Memory B cell (primary cell): Measurements from ENCODE around the gene PSMB9.

Experiments
- ATAC-seq: fragments of 150-1000 bp; cut with Tn5 transposase; 2 replicates; pipeline ENCODE4 v1.10.0; 2021; ENCODE audit warnings: low read depth, mild to moderate bottlenecking, moderate library complexity
- DNase-seq, 2 donors: peaks; one replicate each; pipeline ENCODE4 v3.0.0; 2022; ENCODE audit warnings: low spot score in 2 of 2
- H3K27ac Mint-ChIP-seq: one replicate; pipeline ENCODE4 v1.8.0; 2022; ENCODE audit warnings: mild to moderate bottlenecking, moderate library complexity, mixed read lengths
- H3K27me3 Mint-ChIP-seq: one replicate; pipeline ENCODE4 v1.8.0; 2022; ENCODE audit warnings: mixed read lengths
- H3K36me3 Mint-ChIP-seq: one replicate; pipeline ENCODE4 v1.8.0; 2022; ENCODE audit warnings: mild to moderate bottlenecking, mixed read lengths
- H3K4me1 Mint-ChIP-seq: one replicate; pipeline ENCODE4 v1.8.0; 2022; ENCODE audit warnings: mixed read lengths
- H3K4me3 Mint-ChIP-seq: one replicate; pipeline ENCODE4 v1.8.0; 2022; ENCODE audit warnings: mild to moderate bottlenecking, moderate library complexity, mixed read lengths
- H3K9me3 Mint-ChIP-seq: one replicate; pipeline ENCODE4 v1.8.0; 2022; ENCODE audit warnings: mixed read lengths

The PSMB9 gene

DNA sequence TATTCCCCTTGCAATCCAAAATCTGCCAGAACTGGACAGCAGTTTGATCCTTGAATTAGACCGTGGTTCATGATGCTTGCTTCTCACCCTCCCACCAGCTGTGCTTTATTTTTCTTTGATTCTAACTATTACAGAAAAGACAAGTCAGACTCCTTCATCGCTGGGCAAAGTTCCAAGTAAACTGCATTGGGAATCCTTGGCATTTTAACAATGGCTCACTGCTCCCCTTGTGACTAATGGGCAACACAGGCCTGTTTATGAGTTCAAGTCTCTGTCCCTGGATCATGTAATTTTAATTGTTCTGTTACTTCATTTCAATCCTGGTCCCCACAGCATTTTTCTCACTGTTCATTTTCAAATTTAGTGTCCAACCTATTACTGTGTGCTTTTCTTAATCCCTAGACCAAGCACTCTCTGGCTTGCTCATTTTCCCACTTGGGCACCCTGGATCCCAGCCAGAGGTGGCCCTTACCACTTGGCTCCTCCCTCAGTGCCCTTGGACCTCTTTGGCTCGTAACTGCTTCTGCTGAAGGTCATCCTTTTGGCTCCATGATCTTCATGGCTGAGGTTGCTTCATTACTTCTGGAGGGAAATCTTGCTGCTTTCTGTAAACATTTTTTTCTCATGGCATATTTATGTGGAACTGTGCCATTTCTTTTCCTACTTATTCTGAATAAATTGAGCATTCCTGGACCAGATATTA, 32.8 kb downstream of the PSMB9 start:
- Mint-ChIP-seq H3K9me3 (no peaks in the 10 kb centered on the region), H3K27ac (peak overlapping the region; percentile 75), H3K4me1 (peaks cover 12% of the 10 kb centered on the region), H3K4me3 (no peak overlapping the region), H3K36me3 (no peaks in the 10 kb centered on the region), H3K27me3 (no peaks in the 10 kb centered on the region)
- DNase-seq: no peak
- no peak for ATAC-seq

GRCh38 chr6:32887616-32888015, 33.6 kb downstream of the PSMB9 start:
- Mint-ChIP-seq H3K27ac (no peak overlapping the region), H3K27me3 (no peaks in the 10 kb centered on the region), H3K36me3 (no peaks in the 10 kb centered on the region), H3K9me3 (no peaks in the 10 kb centered on the region), H3K4me1 (peaks cover 14% of the 10 kb centered on the region), H3K4me3 (no peak overlapping the region)
- DNase-seq: no peak
- no peak for ATAC-seq

- no peak overlapping the region for H3K4me3 Mint-ChIP-seq
- H3K27me3 Mint-ChIP-seq: no peaks in the 10 kb centered on the region
- H3K27ac Mint-ChIP-seq: no peak overlapping the region
- DNase-seq (no peak), ATAC-seq (no peak)
- H3K4me1 Mint-ChIP-seq: peaks cover 18% of the 10 kb centered on the region
- no peaks in the 10 kb centered on the region for H3K36me3 Mint-ChIP-seq
- no peaks in the 10 kb centered on the region for H3K9me3 Mint-ChIP-seq
These were observed 34.6 kb downstream of the PSMB9 start for GRCh38 chr6:32888576-32888975.

GRCh38 chr6:32889533-32889932, 35.5 kb downstream of the PSMB9 start:
- DNase-seq (no peak), ATAC-seq (no peak)
- no peaks in the 10 kb centered on the region for H3K36me3 Mint-ChIP-seq
- no peaks in the 10 kb centered on the region for H3K27me3 Mint-ChIP-seq
- H3K9me3 Mint-ChIP-seq: no peaks in the 10 kb centered on the region
- H3K4me1 Mint-ChIP-seq: peaks cover 23% of the 10 kb centered on the region
- H3K27ac Mint-ChIP-seq: no peak overlapping the region
- no peak overlapping the region for H3K4me3 Mint-ChIP-seq

- ATAC-seq (no peak), DNase-seq (no peak)
- H3K27me3 Mint-ChIP-seq: no peaks in the 10 kb centered on the region
- H3K9me3 Mint-ChIP-seq: no peaks in the 10 kb centered on the region
- H3K36me3 Mint-ChIP-seq: no peaks in the 10 kb centered on the region
- no peak overlapping the region for H3K4me3 Mint-ChIP-seq
- peak overlapping the region; percentile 18 for H3K27ac Mint-ChIP-seq
- H3K4me1 Mint-ChIP-seq: peaks cover 30% of the 10 kb centered on the region
These were observed 36.8 kb downstream of the PSMB9 start for GRCh38 chr6:32890831-32891230.

DNA sequence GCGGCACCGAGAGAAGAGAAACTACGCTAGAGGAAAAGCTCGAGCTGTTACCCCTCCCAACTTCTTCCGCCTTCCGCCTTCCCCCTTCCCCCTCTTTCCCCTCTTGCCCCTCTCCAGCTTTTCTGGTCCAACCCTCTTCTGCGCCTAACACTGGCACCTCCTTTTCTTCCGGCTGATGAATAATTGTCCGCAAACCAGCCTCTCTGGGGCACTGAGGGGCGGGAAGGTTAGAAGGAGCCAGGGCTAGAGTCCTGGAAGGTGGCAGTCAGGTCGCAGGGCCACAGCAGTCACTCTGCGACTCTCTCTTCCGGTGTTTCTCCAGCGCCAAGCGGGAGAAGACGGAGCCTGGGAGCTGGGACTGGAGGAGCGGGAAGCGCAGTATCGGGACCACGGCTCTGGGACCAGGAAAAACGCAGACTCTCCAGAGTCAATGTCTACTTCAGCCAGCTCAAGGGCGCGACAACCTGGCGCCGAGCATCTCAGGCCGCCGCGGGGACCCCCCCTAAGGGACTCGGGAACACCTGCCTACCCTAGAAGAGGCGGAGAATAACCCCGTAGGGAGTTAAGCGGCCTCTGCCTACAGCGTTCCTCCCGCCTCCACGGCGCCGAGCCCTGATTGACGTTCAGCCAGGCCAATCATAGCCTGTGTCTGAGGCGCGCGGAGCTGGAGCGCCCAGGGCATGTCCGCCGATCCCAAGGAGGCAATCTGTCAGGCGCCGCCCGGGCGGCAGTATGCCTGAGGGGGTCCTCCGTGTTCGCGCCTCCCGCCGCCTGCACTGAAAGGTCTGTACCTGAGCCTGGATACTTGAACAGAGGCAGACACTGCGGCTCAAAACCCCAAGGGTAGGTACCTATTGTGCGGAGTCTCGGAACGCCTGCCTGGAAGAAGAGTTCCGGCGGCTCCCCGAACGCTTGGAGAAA, 40.4 kb downstream of the PSMB9 start:
- Mint-ChIP-seq H3K27me3 (no peaks in the 10 kb centered on the region), H3K9me3 (no peaks in the 10 kb centered on the region), H3K4me3 (peak overlapping the region; percentile 99), H3K4me1 (peaks cover 45% of the 10 kb centered on the region), H3K27ac (peak overlapping the region; percentile 94), H3K36me3 (peaks cover 2% of the 10 kb centered on the region)
- ATAC-seq (peak; percentile 96), DNase-seq (peak; percentile 97 to 99)

GRCh38 chr6:32895006-32895345, 41.0 kb downstream of the PSMB9 start:
- ATAC-seq (peak; percentile 9), DNase-seq (no peak)
- Mint-ChIP-seq H3K4me1 (peaks cover 45% of the 10 kb centered on the region), H3K4me3 (peak overlapping the region; percentile 99), H3K27ac (peak overlapping the region; percentile 94), H3K36me3 (peaks cover 2% of the 10 kb centered on the region), H3K9me3 (no peaks in the 10 kb centered on the region), H3K27me3 (no peaks in the 10 kb centered on the region)

GRCh38 chr6:32903952-32904351, 50.0 kb downstream of the PSMB9 start:
- DNase-seq (no peak), ATAC-seq (no peak)
- no peaks in the 10 kb centered on the region for H3K9me3 Mint-ChIP-seq
- no peak overlapping the region for H3K27ac Mint-ChIP-seq
- peaks cover 3% of the 10 kb centered on the region for H3K4me1 Mint-ChIP-seq
- no peaks in the 10 kb centered on the region for H3K27me3 Mint-ChIP-seq
- peaks cover 8% of the 10 kb centered on the region for H3K36me3 Mint-ChIP-seq
- H3K4me3 Mint-ChIP-seq: no peak overlapping the region

DNA sequence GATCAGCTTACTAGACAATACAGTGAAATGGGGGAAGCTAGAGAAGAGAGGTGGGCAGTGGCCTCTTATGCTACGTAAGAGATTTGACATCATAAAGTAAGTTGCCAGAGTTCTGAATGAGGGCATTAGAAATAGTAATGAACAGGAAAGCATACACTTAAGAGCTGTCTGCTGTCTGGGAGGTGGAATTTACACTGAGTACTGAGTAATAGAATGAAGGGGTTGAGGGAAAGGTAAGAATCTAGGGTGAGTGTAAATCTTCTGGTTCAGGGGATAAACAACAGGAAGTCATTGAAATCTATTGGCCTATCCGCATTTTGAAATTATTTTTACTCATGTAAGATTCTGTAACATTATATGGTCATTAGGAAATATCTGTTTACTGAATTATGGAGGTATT, 51.1 kb downstream of the PSMB9 start:
- peaks cover 8% of the 10 kb centered on the region for H3K36me3 Mint-ChIP-seq
- H3K4me3 Mint-ChIP-seq: no peak overlapping the region
- no peak for DNase-seq
- no peak for ATAC-seq
- H3K27me3 Mint-ChIP-seq: no peaks in the 10 kb centered on the region
- no peaks in the 10 kb centered on the region for H3K9me3 Mint-ChIP-seq
- H3K27ac Mint-ChIP-seq: no peak overlapping the region
- peaks cover 3% of the 10 kb centered on the region for H3K4me1 Mint-ChIP-seq

DNA sequence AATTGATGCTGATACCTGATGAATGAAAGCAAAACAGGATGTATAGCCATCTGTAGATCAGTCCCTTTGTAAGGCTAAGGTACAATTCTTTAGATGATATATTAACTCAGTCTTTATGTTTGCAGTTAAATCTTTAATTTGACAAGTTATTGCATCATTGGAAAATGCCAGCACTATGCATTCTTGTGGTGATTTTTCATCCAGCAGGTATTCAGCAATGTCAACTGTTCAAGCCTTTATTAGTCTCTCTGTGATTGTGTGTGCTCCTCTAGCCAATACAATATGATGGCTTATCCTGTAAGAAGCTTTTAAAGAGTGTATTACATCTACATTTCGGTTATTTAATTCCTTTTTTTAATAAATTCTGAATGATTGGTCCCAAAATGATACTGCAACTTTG, 52.5 kb downstream of the PSMB9 start:
- no peak for ATAC-seq
- peaks cover 5% of the 10 kb centered on the region for H3K4me1 Mint-ChIP-seq
- H3K9me3 Mint-ChIP-seq: no peaks in the 10 kb centered on the region
- no peak for DNase-seq
- H3K4me3 Mint-ChIP-seq: no peak overlapping the region
- H3K27ac Mint-ChIP-seq: no peak overlapping the region
- no peaks in the 10 kb centered on the region for H3K36me3 Mint-ChIP-seq
- H3K27me3 Mint-ChIP-seq: no peaks in the 10 kb centered on the region

- H3K27me3 Mint-ChIP-seq: no peaks in the 10 kb centered on the region
- no peak for ATAC-seq
- no peaks in the 10 kb centered on the region for H3K36me3 Mint-ChIP-seq
- peaks cover 6% of the 10 kb centered on the region for H3K4me1 Mint-ChIP-seq
- no peaks in the 10 kb centered on the region for H3K9me3 Mint-ChIP-seq
- H3K4me3 Mint-ChIP-seq: no peak overlapping the region
- no peak for DNase-seq
- H3K27ac Mint-ChIP-seq: no peak overlapping the region
These were observed 54.9 kb downstream of the PSMB9 start for GRCh38 chr6:32908897-32909296.
